Activated naive CD8-positive, alpha-beta T cell treated with anti-CD3 and anti-CD28 coated beads for 36 hours (primary cell): ENCODE measurements around the gene HSH2D. TPM values are rescaled to one million over a fixed set of nuclear protein-coding genes. Genes with fewer than 3 reads are reported as not detected.
A peak's percentile ranks its signal among the peaks of the same experiment; 100 is the strongest.
"Not testable (repeated sequence)": the region's sequence is repeated elsewhere in the genome, so short reads cannot be mapped to it uniquely, and the experiment has no call there.

Experiments
- DNase-seq: peaks from one replicate; pipeline ENCODE4 v3.0.0; 2021
- H3K27ac Mint-ChIP-seq: one replicate; pipeline ENCODE4 v1.8.0; 2022; ENCODE audit warnings: mild to moderate bottlenecking, moderate library complexity, mixed read lengths
- H3K27me3 Mint-ChIP-seq: one replicate; pipeline ENCODE4 v1.8.0; 2022; ENCODE audit warnings: mild to moderate bottlenecking, mixed read lengths
- H3K36me3 Mint-ChIP-seq: one replicate; pipeline ENCODE4 v1.8.0; 2021; ENCODE audit warnings: mild to moderate bottlenecking, mixed read lengths
- H3K4me1 Mint-ChIP-seq: one replicate; pipeline ENCODE4 v1.8.0; 2021; ENCODE audit warnings: mixed read lengths
- H3K4me3 Mint-ChIP-seq: one replicate; pipeline ENCODE4 v1.8.0; 2022; ENCODE audit warnings: mild to moderate bottlenecking, moderate library complexity, mixed read lengths
- H3K9me3 Mint-ChIP-seq: one replicate; pipeline ENCODE4 v1.8.0; 2022; ENCODE audit warnings: mixed read lengths
- total RNA-seq, 2 experiments: library from RNA; stranded (reverse); gene quantifications; one replicate each; pipeline ENCODE4 v1.2.3, GENCODE V29; 2021

HSH2D gene
- total RNA-seq = 10 to 100 TPM; 29.6 to 29.8 TPM

GRCh38 chr19:16143399-16144215 lies at the start of gene HSH2D:
TSS of gene HSH2D (plus strand) at chr19:16143685. CDS start at chr19:16148751, 5,066 bp downstream.
- peaks cover 26% of the 10 kb centered on the region for H3K4me1 Mint-ChIP-seq
- peak within 1 kb of the TSS; percentile 97 for H3K27ac Mint-ChIP-seq

DNA sequence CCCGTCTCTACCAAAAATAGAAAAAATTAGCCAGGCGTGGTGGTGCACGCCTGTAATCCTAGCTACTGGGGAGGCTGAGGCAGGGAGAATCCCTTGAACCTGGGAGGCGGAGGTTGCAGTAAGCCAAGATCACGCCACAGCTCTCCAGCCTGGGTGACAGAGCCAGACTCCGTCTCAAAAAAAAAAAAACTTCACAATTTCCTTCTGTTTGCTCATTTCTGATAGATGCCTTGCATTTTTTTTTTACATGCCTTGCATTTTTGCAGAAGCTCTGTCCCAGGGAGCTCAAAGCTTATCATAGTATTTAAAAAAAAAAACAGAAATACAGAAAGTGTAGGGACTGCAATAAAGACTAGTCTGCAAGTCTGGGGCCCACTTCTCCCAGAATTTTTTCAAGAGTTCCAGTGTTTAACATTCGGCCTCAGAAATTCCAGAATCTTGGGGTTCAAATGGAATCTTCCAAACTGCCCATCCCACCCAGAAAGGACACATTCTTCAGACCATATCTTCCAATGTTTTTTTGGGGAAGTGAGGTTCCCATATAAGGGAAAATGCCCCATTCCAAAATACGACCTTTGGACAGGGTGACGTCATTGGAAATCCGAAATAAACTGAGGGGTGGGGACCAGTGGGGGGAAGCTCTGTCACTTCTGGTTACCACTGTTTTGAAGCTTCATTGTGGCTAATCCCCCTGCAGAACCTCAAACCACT lies 49.0 kb upstream of the HSH2D start:
- Mint-ChIP-seq H3K27me3 (no peaks in the 10 kb centered on the region), H3K4me3 (peak overlapping the region; percentile 38), H3K36me3 (peaks cover 62% of the 10 kb centered on the region), H3K9me3 (no peaks in the 10 kb centered on the region), H3K4me1 (peaks cover 24% of the 10 kb centered on the region), H3K27ac (peak overlapping the region; percentile 88)
- DNase-seq = no peak

More at GRCh38 chr19:16143399-16144215, at the start of gene HSH2D:
- Mint-ChIP-seq H3K27me3 (peaks cover 3% of the 10 kb centered on the region), H3K36me3 (peaks cover 12% of the 10 kb centered on the region), H3K4me3 (peak within 1 kb of the TSS; percentile 92), H3K9me3 (no peaks in the 10 kb centered on the region)
- peak; percentile 83 for DNase-seq

DNA sequence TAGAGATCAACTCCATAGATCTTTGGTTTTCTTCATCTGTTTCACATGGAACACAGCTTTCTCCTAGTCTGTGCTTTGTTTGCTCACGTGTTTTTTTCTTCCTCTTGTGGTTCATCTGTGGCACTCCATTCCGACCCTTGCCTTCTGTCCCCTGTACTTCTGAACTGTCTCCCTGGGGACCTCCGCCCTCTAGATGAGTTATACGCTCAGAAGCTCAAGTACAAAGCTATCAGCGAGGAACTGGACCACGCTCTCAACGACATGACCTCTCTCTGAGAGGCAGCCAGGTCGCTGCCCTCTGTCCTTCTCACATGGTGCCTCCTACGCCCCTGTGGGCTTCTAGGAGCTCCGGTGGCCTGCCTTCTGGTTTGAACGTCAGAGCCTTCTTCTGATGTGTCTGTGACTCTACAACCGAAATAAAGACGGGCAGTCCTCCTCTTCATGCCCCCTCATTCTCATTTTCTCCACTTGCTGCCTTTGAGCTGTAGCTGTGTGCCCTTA lies 48.4 kb upstream of the HSH2D start:
- H3K4me1 Mint-ChIP-seq = peaks cover 24% of the 10 kb centered on the region
- H3K27me3 Mint-ChIP-seq = no peaks in the 10 kb centered on the region
- H3K36me3 Mint-ChIP-seq = peaks cover 59% of the 10 kb centered on the region
- H3K9me3 Mint-ChIP-seq = no peaks in the 10 kb centered on the region
- H3K27ac Mint-ChIP-seq = peak overlapping the region; percentile 88
- peak overlapping the region; percentile 38 for H3K4me3 Mint-ChIP-seq
- DNase-seq = peak; percentile 51

- no peak for DNase-seq
- H3K27me3 Mint-ChIP-seq = no peaks in the 10 kb centered on the region
- peak overlapping the region; percentile 66 for H3K27ac Mint-ChIP-seq
- peaks cover 62% of the 10 kb centered on the region for H3K36me3 Mint-ChIP-seq
- H3K4me1 Mint-ChIP-seq = peaks cover 24% of the 10 kb centered on the region
- H3K4me3 Mint-ChIP-seq = peak overlapping the region; percentile 35
- H3K9me3 Mint-ChIP-seq = no peaks in the 10 kb centered on the region
These were observed 47.1 kb upstream of the HSH2D start for GRCh38 chr19:16096280-16096855.

DNA sequence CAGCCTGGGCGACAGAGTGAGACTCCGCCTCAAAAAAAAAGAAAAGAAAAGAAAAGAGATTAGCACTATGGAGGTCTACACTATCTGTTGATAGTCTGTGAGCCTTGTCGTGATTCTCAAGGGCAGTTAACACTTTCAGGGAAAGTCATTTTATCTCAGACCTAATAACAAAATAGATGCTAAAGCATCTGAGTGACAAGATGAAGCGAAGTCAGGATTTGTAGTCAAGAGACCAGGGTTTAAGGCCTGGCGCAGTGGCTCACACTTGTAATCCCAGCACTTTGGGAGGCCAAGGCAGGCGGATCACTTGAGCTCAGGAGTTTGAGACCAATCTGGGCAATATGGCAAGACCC lies 45.1 kb upstream of the HSH2D start:
- H3K27me3 Mint-ChIP-seq = no peaks in the 10 kb centered on the region
- H3K4me3 Mint-ChIP-seq = no peak overlapping the region
- no peak overlapping the region for H3K27ac Mint-ChIP-seq
- no peak for DNase-seq
- H3K4me1 Mint-ChIP-seq = peaks cover 24% of the 10 kb centered on the region
- peaks cover 52% of the 10 kb centered on the region for H3K36me3 Mint-ChIP-seq
- no peaks in the 10 kb centered on the region for H3K9me3 Mint-ChIP-seq

DNA sequence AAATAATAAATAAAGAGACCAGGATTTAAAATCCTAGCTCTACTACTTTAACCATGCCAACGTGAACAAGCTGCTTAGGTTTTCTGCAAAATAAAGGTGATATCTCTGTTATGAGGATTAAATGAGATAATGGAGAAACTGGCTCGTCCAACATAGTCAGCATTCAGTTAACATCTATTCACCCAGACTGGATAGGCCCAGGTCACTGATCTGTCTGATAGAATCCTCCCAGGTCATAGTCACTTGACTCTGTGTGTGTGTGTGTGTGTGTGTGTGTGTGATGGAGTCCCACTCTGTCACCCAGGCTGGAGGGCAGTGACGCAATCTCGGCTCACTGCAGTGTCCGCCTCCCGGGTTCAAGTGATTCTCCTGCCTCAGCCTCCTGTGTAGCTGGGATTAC lies 44.7 kb upstream of the HSH2D start:
- peaks cover 21% of the 10 kb centered on the region for H3K4me1 Mint-ChIP-seq
- H3K27ac Mint-ChIP-seq = no peak overlapping the region
- H3K36me3 Mint-ChIP-seq = peaks cover 49% of the 10 kb centered on the region
- DNase-seq = no peak
- no peaks in the 10 kb centered on the region for H3K9me3 Mint-ChIP-seq
- H3K27me3 Mint-ChIP-seq = no peaks in the 10 kb centered on the region
- no peak overlapping the region for H3K4me3 Mint-ChIP-seq

- DNase-seq, H3K4me3 Mint-ChIP-seq, H3K27me3 Mint-ChIP-seq, H3K27ac Mint-ChIP-seq, H3K9me3 Mint-ChIP-seq: not testable (repeated sequence)
- H3K36me3 Mint-ChIP-seq = peaks cover 45% of the 10 kb centered on the region
- H3K4me1 Mint-ChIP-seq = peaks cover 18% of the 10 kb centered on the region
These were observed 44.0 kb upstream of the HSH2D start for GRCh38 chr19:16099314-16099965.

GRCh38 chr19:16100524-16100923 lies 43.0 kb upstream of the HSH2D start:
- no peak overlapping the region for H3K27ac Mint-ChIP-seq
- peaks cover 34% of the 10 kb centered on the region for H3K36me3 Mint-ChIP-seq
- no peak for DNase-seq
- H3K9me3 Mint-ChIP-seq = no peaks in the 10 kb centered on the region
- no peaks in the 10 kb centered on the region for H3K27me3 Mint-ChIP-seq
- no peak overlapping the region for H3K4me3 Mint-ChIP-seq
- peaks cover 8% of the 10 kb centered on the region for H3K4me1 Mint-ChIP-seq

- Mint-ChIP-seq H3K9me3 (no peaks in the 10 kb centered on the region), H3K4me1 (no peaks in the 10 kb centered on the region), H3K27me3 (no peaks in the 10 kb centered on the region), H3K36me3 (peaks cover 5% of the 10 kb centered on the region), H3K27ac (no peak overlapping the region), H3K4me3 (no peak overlapping the region)
- no peak for DNase-seq
These were observed 38.8 kb upstream of the HSH2D start for GRCh38 chr19:16104722-16105121.

DNA sequence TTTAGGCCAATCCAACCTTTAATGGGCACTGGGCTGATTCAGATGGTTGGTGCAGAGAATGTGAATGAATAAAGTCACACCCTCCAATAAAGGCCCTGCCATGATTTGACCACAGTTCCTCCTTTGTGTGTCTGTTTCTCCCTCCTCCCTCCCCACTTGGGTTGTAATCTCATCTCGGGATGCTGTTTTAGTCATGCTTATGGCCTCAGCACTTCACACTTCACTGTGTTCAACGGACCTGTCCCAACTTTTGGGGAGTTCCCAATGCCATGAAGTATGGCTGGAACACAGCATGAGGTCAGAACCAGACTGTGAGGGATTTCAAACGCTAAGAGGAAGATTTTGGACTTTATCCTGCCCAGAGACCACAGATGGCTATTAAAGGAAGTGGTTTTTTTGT lies 37.4 kb upstream of the HSH2D start:
- Mint-ChIP-seq H3K4me1 (peaks cover 3% of the 10 kb centered on the region), H3K27ac (no peak overlapping the region), H3K9me3 (no peaks in the 10 kb centered on the region), H3K36me3 (peaks cover 5% of the 10 kb centered on the region), H3K4me3 (no peak overlapping the region), H3K27me3 (no peaks in the 10 kb centered on the region)
- no peak for DNase-seq

- Mint-ChIP-seq H3K4me1 (peaks cover 31% of the 10 kb centered on the region), H3K36me3 (peaks cover 14% of the 10 kb centered on the region), H3K27me3 (no peaks in the 10 kb centered on the region), H3K4me3 (peak within 1 kb of the TSS; percentile 99), H3K9me3 (no peaks in the 10 kb centered on the region), H3K27ac (peak within 1 kb of the TSS; percentile 95)
- peak; percentile 100 for DNase-seq
These were observed 32.2 kb upstream of the HSH2D start, which contains the start of gene RAB8A for GRCh38 chr19:16111160-16111908. TSS of gene RAB8A (plus strand) at chr19:16111889. CDS start at chr19:16111902, 13 bp downstream.

- DNase-seq = no peak
- peaks cover 16% of the 10 kb centered on the region for H3K36me3 Mint-ChIP-seq
- no peaks in the 10 kb centered on the region for H3K9me3 Mint-ChIP-seq
- no peaks in the 10 kb centered on the region for H3K27me3 Mint-ChIP-seq
- H3K4me3 Mint-ChIP-seq = peak overlapping the region; percentile 99
- H3K27ac Mint-ChIP-seq = peak overlapping the region; percentile 95
- peaks cover 34% of the 10 kb centered on the region for H3K4me1 Mint-ChIP-seq
These were observed 31.4 kb upstream of the HSH2D start for GRCh38 chr19:16111909-16112752.

- Mint-ChIP-seq H3K36me3 (peaks cover 18% of the 10 kb centered on the region), H3K27ac (peak overlapping the region; percentile 95), H3K4me1 (peaks cover 40% of the 10 kb centered on the region), H3K27me3 (no peaks in the 10 kb centered on the region), H3K4me3 (peak overlapping the region; percentile 99), H3K9me3 (no peaks in the 10 kb centered on the region)
- DNase-seq = no peak
These were observed 30.7 kb upstream of the HSH2D start for GRCh38 chr19:16112778-16113177.
